HG02623 (cell line): ENCODE results near the gene KLC3.

Experiments
- ATAC-seq: cut with Tn5 transposase; IDR thresholded peaks from one replicate; pipeline ENCODE4 v1.9.1; 2021; ENCODE audit warnings: moderate library complexity; ENCODE audit not compliant: unreplicated experiment

KLC3 gene

DNA sequence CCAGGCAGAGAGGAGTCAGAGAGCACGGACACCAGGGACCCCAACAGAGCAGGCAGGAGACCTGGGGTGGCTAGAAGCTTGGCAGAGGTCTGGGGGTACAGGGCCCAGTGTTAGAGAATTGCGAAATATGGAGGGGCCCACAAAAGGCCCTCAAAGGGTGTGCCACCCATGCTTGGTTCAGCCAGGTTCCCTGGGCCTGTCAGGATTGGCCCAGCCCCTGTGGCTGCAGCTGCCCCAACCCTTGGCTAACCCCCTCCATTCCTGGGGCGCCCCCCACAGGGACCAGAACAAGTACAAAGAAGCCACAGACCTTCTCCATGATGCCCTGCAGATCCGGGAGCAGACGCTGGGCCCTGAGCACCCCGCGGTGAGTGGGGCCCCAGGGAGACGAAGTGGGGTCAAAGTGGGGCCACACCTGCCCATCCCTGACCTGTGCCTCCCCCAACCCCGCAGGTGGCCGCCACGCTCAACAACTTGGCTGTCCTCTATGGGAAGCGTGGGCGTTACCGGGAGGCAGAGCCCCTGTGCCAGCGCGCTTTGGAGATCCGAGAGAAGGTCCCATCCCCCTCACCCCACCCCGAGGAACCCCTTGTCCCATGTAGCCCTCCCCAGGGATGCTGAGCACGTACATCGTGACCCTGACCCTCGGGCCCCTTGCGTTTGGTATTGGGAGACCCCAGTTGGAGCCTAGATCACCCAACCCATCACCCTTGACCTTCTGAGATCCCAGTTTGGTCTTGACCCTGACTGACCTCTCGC is 8.0 kb downstream of the KLC3 start:
- no peak for ATAC-seq

- no peak for ATAC-seq
These were observed 8.5 kb downstream of the KLC3 start for GRCh38 chr19:45349126-45349415.

- no peak for ATAC-seq
These were observed 8.9 kb downstream of the KLC3 start for GRCh38 chr19:45349430-45349941.

DNA sequence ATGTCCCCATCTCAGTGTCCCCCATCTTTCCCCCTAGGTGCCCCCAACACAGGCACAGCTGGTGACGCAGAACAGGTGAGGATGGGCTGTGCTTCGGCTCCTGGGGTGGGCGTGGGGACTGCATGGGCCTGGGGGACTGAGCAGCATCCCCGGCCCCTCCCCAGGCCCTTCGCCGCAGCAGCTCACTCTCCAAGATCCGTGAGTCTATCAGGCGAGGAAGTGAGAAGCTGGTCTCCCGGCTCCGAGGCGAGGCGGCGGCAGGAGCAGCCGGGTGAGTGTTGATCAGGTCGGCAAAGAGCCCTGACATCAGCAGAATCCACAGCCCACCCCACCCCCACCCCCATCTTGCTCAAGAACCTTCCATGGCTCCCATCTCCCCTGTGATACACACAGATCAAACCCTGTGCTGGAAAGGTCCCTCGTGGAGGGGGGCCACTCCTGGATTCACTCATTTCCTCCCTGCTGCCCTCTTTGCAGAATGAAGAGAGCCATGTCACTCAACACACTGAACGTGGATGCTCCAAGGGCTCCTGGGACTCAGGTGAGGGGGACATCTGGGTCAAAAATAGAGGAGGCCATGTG is 10.0 kb downstream of the KLC3 start:
- no peak for ATAC-seq

- ATAC-seq, result no peak
These were observed 10.9 kb downstream of the KLC3 start for GRCh38 chr19:45351401-45351952.

DNA sequence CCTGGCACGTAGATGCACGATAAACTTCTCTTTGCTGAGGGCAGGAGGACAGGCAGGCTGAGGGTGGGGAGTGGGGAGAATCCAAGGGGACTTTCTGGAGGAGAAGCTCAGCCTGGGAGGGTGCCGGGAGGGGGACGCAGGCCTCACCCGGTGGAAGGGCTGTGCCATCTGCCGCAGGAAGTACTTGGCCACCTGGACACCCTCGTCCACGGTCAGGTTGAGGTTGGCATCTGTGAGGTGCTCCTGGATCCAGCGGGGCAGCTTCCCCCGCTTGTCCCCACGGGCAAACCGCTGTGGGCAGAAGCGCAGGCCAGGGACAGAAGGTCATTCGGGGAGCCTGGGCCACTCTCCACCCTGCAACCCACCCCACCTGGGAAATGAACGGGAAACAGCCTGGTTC is 11.5 kb downstream of the KLC3 start:
- ATAC-seq, result no peak

DNA sequence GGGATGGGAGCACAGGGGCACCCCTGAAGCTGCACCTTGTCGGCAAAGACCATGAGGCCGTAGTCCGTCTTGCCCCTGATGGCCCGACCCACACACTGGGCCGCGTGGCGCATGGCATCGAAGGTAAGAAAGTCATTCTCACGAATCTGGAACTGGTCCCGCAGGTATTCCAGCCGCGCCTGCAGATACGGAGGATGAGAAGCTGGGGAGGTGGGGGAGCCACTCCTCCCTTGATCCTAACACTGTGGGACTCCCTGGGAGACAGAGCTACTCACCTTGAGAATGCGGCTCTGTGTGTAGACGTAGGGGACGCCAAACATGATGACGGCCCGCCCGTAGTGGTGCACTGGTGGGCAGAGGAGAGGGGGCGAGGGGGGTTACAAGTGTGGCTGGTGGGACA is 11.9 kb downstream of the KLC3 start:
- ATAC-seq, result no peak

GRCh38 chr19:45352914-45353796 is 12.6 kb downstream of the KLC3 start:
- no peak for ATAC-seq

DNA sequence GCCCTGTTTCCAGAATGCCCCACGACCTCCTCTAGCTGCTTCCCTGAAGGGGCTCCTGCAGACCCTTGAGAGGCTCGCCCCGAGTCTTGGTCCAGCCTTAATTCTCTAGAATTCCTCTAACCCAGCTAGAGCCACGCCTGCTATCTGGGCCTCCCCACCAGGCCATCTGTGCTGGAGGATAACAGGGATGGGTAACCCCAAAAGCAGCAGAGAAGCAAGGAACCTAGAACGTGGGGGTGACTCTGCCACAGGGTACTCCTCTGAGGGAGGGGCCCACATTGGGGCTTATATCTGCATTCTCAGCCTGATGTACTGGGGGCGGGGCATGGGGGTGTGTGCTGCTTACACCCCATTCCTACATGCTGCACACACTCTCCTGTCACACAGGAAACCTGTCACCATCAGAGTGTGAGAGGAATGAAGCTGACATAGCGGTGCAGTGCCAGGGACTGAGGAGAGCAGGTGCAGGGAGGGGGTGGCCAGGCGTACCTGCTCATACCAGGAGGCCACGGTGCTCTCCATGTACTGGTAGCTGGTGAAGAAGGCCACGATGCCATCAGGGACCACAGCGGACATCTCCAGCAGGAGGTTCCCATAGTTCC is 13.8 kb downstream of the KLC3 start:
- ATAC-seq, result no peak

- no peak for ATAC-seq
These were observed 14.9 kb downstream of the KLC3 start for GRCh38 chr19:45355402-45355801.

DNA sequence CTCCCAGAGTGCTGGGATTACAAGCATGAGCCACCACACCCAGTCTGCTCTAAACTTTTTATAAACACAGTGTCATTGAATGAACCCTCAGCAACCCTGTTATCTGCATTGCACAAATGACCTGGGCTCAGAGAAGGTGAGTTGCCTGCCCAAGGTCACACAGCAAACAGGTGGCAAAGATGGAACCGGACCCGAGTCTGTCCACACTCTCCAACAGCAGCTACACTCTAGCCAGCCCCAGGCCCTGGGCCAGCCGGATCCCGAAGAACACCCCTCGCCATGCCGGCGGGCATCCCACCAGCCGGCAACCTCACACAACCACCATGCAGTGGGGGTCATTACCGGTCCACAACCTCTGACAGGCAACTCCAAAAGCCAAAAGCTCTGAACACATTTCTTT is 15.4 kb downstream of the KLC3 start:
- no peak for ATAC-seq

- no peak for ATAC-seq
These were observed 16.4 kb downstream of the KLC3 start for GRCh38 chr19:45356760-45357444.

DNA sequence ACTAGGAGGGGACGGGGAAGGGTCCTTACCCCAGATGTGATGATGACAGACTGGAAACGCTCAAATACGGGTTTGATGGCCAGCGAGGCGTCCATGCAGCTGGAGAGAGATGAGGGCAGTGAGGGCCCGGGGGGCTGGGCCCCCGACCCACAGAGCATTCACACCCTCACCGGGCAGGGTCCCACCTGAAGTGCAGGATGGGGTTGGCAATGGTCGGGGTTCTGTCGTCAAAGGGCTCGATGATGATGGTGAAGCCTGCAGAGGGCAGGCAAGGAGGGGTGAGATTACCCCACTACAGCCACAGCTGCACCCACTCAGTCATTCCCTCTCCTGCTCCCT is 16.9 kb downstream of the KLC3 start:
- no peak for ATAC-seq

GRCh38 chr19:45358213-45358792 is 17.8 kb downstream of the KLC3 start:
- ATAC-seq, result no peak

DNA sequence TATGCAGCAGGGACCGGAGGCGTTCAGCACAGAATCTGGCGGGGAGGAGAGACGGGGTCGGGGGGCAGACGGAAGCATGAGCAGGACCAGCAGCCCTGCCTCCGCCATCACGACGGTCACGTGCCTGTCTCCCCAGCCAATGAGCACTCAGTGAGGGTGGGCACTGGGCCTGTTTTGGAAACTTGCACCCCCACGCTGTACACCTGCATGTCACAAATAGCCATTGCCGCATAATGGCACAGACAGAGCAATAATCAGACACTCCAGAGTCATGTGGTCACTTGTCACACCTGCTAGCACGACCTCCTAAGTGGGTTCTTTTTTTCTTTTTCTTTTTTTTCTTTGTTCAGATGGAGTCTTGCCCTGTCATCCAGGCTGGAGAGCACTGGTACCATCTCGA is 21.1 kb downstream of the KLC3 start:
- no peak for ATAC-seq

GRCh38 chr19:45362291-45362690 is 21.7 kb downstream of the KLC3 start:
- ATAC-seq, result no peak

DNA sequence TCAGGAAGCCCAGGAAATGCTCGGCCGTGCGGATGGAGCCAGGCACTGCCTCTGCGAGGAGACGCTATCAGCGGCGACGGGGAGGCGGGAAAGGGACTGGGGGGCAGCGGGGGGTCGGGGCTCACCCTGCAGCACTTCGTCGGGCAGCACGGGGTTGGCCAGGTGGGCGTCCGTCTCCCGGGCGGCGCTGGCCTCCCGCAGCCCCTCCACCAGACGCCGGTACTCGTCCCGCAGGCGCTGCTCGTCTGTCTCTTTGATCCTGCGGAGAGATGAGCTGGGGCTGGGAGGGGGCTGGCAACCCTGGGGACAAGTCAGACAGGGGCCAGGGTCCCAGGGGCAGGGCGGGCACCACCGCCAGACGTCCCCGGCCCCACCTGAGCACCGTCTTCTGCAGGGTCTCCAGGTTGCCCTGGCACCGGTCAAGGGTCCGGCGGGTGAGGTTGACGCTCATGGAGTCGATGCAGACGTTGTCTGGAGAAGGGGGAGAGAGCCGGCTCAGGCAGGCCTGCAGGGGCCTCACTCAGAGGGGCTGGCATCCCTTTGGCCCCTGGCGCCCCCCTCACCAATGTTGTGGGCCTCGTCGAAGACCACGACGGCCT is 23.4 kb downstream of the KLC3 start:
- ATAC-seq, result no peak

GRCh38 chr19:45364696-45365095 is 24.1 kb downstream of the KLC3 start:
- ATAC-seq, result no peak

DNA sequence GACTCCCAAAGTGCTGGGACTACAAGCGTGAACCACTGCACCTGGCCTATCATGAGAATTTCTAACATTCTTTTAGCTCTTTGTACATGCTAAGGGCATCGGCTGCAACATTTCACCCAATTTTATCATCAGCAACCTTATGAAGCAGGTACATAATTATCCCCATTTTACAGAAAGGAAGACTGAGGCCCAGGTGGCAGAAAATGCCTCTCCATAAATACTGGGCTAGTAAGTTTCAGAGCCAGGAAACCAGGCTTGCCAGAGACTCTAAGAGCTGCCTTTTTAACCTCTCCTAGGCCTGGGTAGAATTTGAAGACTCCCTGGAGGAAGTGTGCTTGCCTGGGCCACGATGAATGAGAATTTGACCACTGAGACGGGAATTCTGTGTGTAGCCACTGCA is 27.6 kb downstream of the KLC3 start:
- ATAC-seq, result no peak

DNA sequence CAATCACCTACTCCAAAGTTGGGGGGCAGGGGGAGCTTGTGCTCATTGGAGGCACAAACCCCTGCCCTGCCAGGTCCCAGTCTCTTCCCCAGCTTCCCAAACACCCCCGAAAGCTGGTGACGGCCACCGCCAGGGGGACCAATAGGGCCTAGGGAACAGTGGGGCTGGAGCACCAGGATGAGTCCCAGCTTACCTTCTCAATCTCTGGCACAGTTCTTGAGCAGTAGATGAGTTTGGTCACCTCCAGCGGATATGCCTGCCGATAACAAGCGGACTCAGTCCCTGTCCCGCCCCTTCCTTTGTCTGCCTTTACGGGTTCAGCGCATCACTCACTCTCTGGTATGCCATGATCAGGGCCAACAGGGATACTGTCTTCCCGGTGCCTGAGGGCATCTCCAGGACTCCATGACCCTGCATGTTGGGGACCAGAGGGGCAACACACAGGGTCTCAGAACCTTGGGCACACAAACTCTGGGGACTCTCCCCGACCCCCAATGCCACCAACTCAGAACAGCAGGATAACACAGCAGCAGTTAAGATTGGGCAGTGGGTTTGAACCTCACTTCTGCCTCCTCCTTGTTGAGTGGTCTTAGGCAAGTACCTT is 28.3 kb downstream of the KLC3 start:
- no peak for ATAC-seq
